ENCODE data around the gene TP53. TPM values are rescaled to one million over a fixed set of nuclear protein-coding genes. Genes with fewer than 3 reads are reported as not detected.

TP53 gene
- total and polyA plus RNA-seq, 10 of the 15 experiments (the other 5 are each of a cell fraction or from before 2014, with no cell fraction given) = 35.6 to 162 (median 75.9) TPM

DNA sequence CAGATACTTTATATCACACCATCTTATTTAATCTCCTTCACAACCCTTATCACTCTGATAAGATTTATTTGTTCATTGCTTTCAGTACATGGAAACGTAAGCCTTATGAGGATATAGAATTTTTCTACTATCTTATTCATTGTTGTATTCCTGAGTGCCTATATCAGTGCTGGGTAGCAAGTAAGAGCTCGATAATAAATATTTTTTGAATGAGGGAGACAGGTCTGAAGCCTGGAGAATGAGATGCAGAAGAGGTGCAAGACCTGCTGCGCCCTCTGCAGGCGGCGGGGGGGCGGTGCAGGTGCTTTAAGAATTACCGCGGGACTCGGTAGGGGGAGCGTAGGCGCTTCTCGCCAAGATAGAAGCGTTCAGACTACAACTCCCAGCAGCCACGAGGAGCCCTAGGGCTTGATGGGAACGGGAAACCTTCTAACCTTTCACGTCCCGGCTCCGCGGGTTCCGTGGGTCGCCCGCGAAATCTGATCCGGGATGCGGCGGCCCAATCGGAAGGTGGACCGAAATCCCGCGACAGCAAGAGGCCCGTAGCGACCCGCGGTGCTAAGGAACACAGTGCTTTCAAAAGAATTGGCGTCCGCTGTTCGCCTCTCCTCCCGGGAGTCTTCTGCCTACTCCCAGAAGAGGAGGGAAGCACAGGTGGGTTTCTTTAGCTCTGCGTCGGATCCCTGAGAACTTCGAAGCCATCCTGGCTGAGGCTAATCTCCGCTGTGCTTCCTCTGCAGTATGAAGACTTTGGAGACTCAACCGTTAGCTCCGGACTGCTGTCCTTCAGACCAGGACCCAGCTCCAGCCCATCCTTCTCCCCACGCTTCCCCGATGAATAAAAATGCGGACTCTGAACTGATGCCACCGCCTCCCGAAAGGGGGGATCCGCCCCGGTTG is 868 bp upstream of the TP53 start, which contains the start of gene WRAP53 (continued):
- TF ChIP-seq RAD21 (IDR thresholded peaks at IDR 0.05; ENCODE audit: insufficient read depth, low read depth, low read length) (peak; percentile 78), TARDBP (IDR thresholded peaks at IDR 0.05; ENCODE audit: borderline replicate concordance) (no peak; the same call in 1 of the 2 replicates), MTA2 (IDR thresholded peaks at IDR 0.05; ENCODE audit: low read depth) (peak; percentile 30; the same call in 1 of the 2 replicates), EP300 (IDR thresholded peaks at IDR 0.05; ENCODE audit: borderline replicate concordance in 1 of 2, control insufficient read depth in 1 of 2, low read depth in 2 of 2, low read length in 2 of 2) (peak in 1 of 2 experiments; percentile 22; a peak in 1 of 4 replicates), CHD1 (IDR thresholded peaks at IDR 0.05; ENCODE audit: low read depth, low read length) (no peak), NR2F1 (conservative IDR thresholded peaks at IDR 0.05) (peak; percentile 88), TAF1 (IDR thresholded peaks at IDR 0.05; ENCODE audit: borderline replicate concordance, low read depth, low read length) (peak; percentile 59), MXI1 (IDR thresholded peaks at IDR 0.05; ENCODE audit: low read depth, low read length) (peak; percentile 82), ZNF274 (IDR thresholded peaks at IDR 0.05; ENCODE audit: insufficient read depth, insufficient read length) (no peak), BACH1 (IDR thresholded peaks at IDR 0.05; ENCODE audit: borderline replicate concordance) (peak; percentile 45; the same call in 1 of the 2 replicates), POLR2AphosphoS2 (IDR thresholded peaks at IDR 0.05; ENCODE audit: low read depth, low read length) (no peak), RELA (IDR thresholded peaks at IDR 0.05; ENCODE audit: borderline replicate concordance, partially characterized antibody) (peak; percentile 74), CBX3 (IDR thresholded peaks at IDR 0.05; ENCODE audit: borderline replicate concordance, low read depth) (no peak), GABPA (IDR thresholded peaks at IDR 0.05; ENCODE audit: low read depth) (0 out of 2 replicates have a peak, but pooled peaks have one; percentile 64), E2F8 (IDR thresholded peaks at IDR 0.05; ENCODE audit: low read depth, partially characterized antibody) (no peak), MYC (IDR thresholded peaks at IDR 0.05; ENCODE audit: insufficient read depth, insufficient read length, insufficient replicate concordance, low read length, severe bottlenecking) (no peak)
- TF ChIP-seq, protein P1, sequence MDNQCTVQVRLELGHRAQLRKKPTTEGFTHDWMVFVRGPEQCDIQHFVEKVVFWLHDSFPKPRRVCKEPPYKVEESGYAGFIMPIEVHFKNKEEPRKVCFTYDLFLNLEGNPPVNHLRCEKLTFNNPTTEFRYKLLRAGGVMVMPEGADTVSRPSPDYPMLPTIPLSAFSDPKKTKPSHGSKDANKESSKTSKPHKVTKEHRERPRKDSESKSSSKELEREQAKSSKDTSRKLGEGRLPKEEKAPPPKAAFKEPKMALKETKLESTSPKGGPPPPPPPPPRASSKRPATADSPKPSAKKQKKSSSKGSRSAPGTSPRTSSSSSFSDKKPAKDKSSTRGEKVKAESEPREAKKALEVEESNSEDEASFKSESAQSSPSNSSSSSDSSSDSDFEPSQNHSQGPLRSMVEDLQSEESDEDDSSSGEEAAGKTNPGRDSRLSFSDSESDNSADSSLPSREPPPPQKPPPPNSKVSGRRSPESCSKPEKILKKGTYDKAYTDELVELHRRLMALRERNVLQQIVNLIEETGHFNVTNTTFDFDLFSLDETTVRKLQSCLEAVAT (IDR thresholded peaks at IDR 0.05) = no peak
- TF ChIP-seq, protein P2, sequence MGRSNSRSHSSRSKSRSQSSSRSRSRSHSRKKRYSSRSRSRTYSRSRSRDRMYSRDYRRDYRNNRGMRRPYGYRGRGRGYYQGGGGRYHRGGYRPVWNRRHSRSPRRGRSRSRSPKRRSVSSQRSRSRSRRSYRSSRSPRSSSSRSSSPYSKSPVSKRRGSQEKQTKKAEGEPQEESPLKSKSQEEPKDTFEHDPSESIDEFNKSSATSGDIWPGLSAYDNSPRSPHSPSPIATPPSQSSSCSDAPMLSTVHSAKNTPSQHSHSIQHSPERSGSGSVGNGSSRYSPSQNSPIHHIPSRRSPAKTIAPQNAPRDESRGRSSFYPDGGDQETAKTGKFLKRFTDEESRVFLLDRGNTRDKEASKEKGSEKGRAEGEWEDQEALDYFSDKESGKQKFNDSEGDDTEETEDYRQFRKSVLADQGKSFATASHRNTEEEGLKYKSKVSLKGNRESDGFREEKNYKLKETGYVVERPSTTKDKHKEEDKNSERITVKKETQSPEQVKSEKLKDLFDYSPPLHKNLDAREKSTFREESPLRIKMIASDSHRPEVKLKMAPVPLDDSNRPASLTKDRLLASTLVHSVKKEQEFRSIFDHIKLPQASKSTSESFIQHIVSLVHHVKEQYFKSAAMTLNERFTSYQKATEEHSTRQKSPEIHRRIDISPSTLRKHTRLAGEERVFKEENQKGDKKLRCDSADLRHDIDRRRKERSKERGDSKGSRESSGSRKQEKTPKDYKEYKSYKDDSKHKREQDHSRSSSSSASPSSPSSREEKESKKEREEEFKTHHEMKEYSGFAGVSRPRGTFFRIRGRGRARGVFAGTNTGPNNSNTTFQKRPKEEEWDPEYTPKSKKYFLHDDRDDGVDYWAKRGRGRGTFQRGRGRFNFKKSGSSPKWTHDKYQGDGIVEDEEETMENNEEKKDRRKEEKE (IDR thresholded peaks at IDR 0.05) = no peak

Data from GM12878 (cell line).